Measurements from ENCODE around the gene ADAMTS12.

The ADAMTS12 gene

GRCh38 chr5:33479311-33479710 is 412.5 kb downstream of the ADAMTS12 start:
- H3K36me3 Mint-ChIP-seq (ENCODE audit: low read depth): peaks cover 42% of the 10 kb centered on the region
- H3K27ac Mint-ChIP-seq: no peak overlapping the region
- no peaks in the 10 kb centered on the region for H3K27me3 Mint-ChIP-seq
- H3K4me3 Mint-ChIP-seq: no peak overlapping the region
- intact Hi-C loops (cut with micrococcal nuclease): no loop called here
- H3K4me1 Mint-ChIP-seq (ENCODE audit: low read depth): peaks cover 7% of the 10 kb centered on the region
- peaks cover 24% of the 10 kb centered on the region for H3K9me3 Mint-ChIP-seq

GRCh38 chr5:33477816-33478215 is 414.0 kb downstream of the ADAMTS12 start:
- H3K36me3 Mint-ChIP-seq (ENCODE audit: low read depth): peaks cover 57% of the 10 kb centered on the region
- intact Hi-C loops (cut with micrococcal nuclease): no loop called here
- H3K4me1 Mint-ChIP-seq (ENCODE audit: low read depth): peaks cover 7% of the 10 kb centered on the region
- no peaks in the 10 kb centered on the region for H3K27me3 Mint-ChIP-seq
- no peak overlapping the region for H3K4me3 Mint-ChIP-seq
- H3K27ac Mint-ChIP-seq: no peak overlapping the region
- H3K9me3 Mint-ChIP-seq: peaks cover 35% of the 10 kb centered on the region

GRCh38 chr5:33476992-33477391 is 414.8 kb downstream of the ADAMTS12 start:
- peaks cover 7% of the 10 kb centered on the region for H3K4me1 Mint-ChIP-seq (ENCODE audit: low read depth)
- peaks cover 35% of the 10 kb centered on the region for H3K9me3 Mint-ChIP-seq
- H3K27me3 Mint-ChIP-seq: no peaks in the 10 kb centered on the region
- intact Hi-C loops (cut with micrococcal nuclease): no loop called here
- no peak overlapping the region for H3K27ac Mint-ChIP-seq
- H3K4me3 Mint-ChIP-seq: no peak overlapping the region
- peaks cover 65% of the 10 kb centered on the region for H3K36me3 Mint-ChIP-seq (ENCODE audit: low read depth)

- Mint-ChIP-seq H3K36me3 (ENCODE audit: low read depth) (peaks cover 78% of the 10 kb centered on the region), H3K27ac (no peak overlapping the region), H3K4me1 (ENCODE audit: low read depth) (peaks cover 15% of the 10 kb centered on the region), H3K27me3 (no peaks in the 10 kb centered on the region), H3K9me3 (peaks cover 35% of the 10 kb centered on the region), H3K4me3 (no peak overlapping the region)
- intact Hi-C loops (cut with micrococcal nuclease): no loop called here
Measured at GRCh38 chr5:33475706-33476105, 416.1 kb downstream of the ADAMTS12 start.

GRCh38 chr5:33474931-33475499 is 416.8 kb downstream of the ADAMTS12 start:
- peaks cover 35% of the 10 kb centered on the region for H3K9me3 Mint-ChIP-seq
- peaks cover 20% of the 10 kb centered on the region for H3K4me1 Mint-ChIP-seq (ENCODE audit: low read depth)
- no peaks in the 10 kb centered on the region for H3K27me3 Mint-ChIP-seq
- H3K27ac Mint-ChIP-seq: no peak overlapping the region
- H3K36me3 Mint-ChIP-seq (ENCODE audit: low read depth): peaks cover 85% of the 10 kb centered on the region
- H3K4me3 Mint-ChIP-seq: no peak overlapping the region
- intact Hi-C loops (cut with micrococcal nuclease): no loop called here

- H3K4me3 Mint-ChIP-seq: no peak overlapping the region
- peaks cover 20% of the 10 kb centered on the region for H3K4me1 Mint-ChIP-seq (ENCODE audit: low read depth)
- no peak overlapping the region for H3K27ac Mint-ChIP-seq
- peaks cover 35% of the 10 kb centered on the region for H3K9me3 Mint-ChIP-seq
- intact Hi-C loops (cut with micrococcal nuclease): no loop called here
- H3K36me3 Mint-ChIP-seq (ENCODE audit: low read depth): peaks cover 94% of the 10 kb centered on the region
- no peaks in the 10 kb centered on the region for H3K27me3 Mint-ChIP-seq
Measured at GRCh38 chr5:33474004-33474403, 417.8 kb downstream of the ADAMTS12 start.

All from dendritic cell treated with granulocyte-macrophage colony-stimulating factor and Interleukin-4, amounts not matched to agents 40 ng/mL and 50 ng/mL, for 4 days (primary cell).